K562 (cell line): Measurements from ENCODE around the gene SECISBP2. TPM values are rescaled to one million over a fixed set of nuclear protein-coding genes. Genes with fewer than 3 reads are reported as not detected.

Source experiments
- AFF4 ChIP-seq: sonication (generic); formaldehyde crosslinking; IDR thresholded peaks from 2 replicates; pipeline ENCODE4 v1.8.0; 2023; ENCODE audit warnings: mild to moderate bottlenecking, missing genetic modification reagents
- CBFA2T2 ChIP-seq: fragments of 450-650 bp; conservative IDR thresholded peaks from 2 replicates; pipeline ENCODE4 v1.6.1; 2017; ENCODE audit warnings: mild to moderate bottlenecking
- CBFB ChIP-seq: sonication (generic); formaldehyde crosslinking; IDR thresholded peaks from 2 replicates; pipeline ENCODE4 v1.4.0; 2020; ENCODE audit warnings: mild to moderate bottlenecking, missing genetic modification reagents
- E4F1 ChIP-seq: fragments of 250-450 bp; sonication (Bioruptor Pico); IDR thresholded peaks from 2 replicates; pipeline ENCODE4 v1.5.0; 2021; ENCODE audit warnings: mild to moderate bottlenecking, borderline replicate concordance
- HSF4 ChIP-seq: fragments of 250-450 bp; sonication (Bioruptor Pico); IDR thresholded peaks from 2 replicates; pipeline ENCODE4 v2.1.2; 2022; ENCODE audit warnings: mild to moderate bottlenecking, moderate library complexity, borderline replicate concordance
- JUN ChIP-seq, 2 experiments: sonication (generic) in 1 of 2; formaldehyde crosslinking in 1 of 2; IDR thresholded peaks; 2 replicates each; pipeline versions ENCODE4 v1.6.1 to v1.8.0; 2012 to 2022; ENCODE audit warnings: borderline replicate concordance in 2 of 2, mild to moderate bottlenecking in 2 of 2, improper control_type of control experiment in 1 of 2, low read depth in 1 of 2, low read length in 1 of 2, missing genetic modification reagents in 1 of 2
- KAT2B ChIP-seq: IDR thresholded peaks from one replicate; pipeline ENCODE4 v1.6.1; 2012; ENCODE audit warnings: low read depth, mild to moderate bottlenecking, control low read depth, inconsistent platforms, low read length, moderate library complexity
- POLR2B ChIP-seq: fragments of 450-650 bp; IDR thresholded peaks from 2 replicates; pipeline ENCODE4 v1.6.1; 2018; ENCODE audit warnings: low read depth; ENCODE audit not compliant: partially characterized antibody
- RBM22 ChIP-seq: fragments of 200-400 bp; formaldehyde crosslinking; IDR thresholded peaks from 2 replicates; pipeline ENCODE4 v1.6.1; 2018; ENCODE audit warnings: low read length, low read depth; ENCODE audit not compliant: poor library complexity, severe bottlenecking
- RFX7 ChIP-seq: fragments of 250-450 bp; sonication (Bioruptor Pico); IDR thresholded peaks from 2 replicates; pipeline ENCODE4 v1.5.1; 2021; ENCODE audit warnings: mild to moderate bottlenecking
- SMARCC2 ChIP-seq: fragments of 450-650 bp; IDR thresholded peaks from 2 replicates; pipeline ENCODE4 v1.6.1; 2017; ENCODE audit warnings: antibody characterized with exemption, moderate library complexity, mild to moderate bottlenecking, low read depth
- SOX6 ChIP-seq: fragments of 450-650 bp; IDR thresholded peaks from 2 replicates; pipeline ENCODE4 v1.6.1; 2014; ENCODE audit warnings: mild to moderate bottlenecking
- SRSF9 ChIP-seq: fragments of 200-400 bp; formaldehyde crosslinking; IDR thresholded peaks from 2 replicates; pipeline ENCODE4 v1.6.1; 2017; ENCODE audit warnings: low read depth, low read length, borderline replicate concordance
- ZNF280A ChIP-seq: fragments of 450-650 bp; IDR thresholded peaks from 2 replicates; pipeline ENCODE4 v1.6.1; 2018; ENCODE audit warnings: mild to moderate bottlenecking, low read depth; ENCODE audit not compliant: partially characterized antibody
- ZNF589 ChIP-seq: fragments of 200-800 bp; sonication (Bioruptor generic); IDR thresholded peaks from 2 replicates; pipeline ENCODE4 v1.6.1; 2016; ENCODE audit warnings: low read depth, missing genetic modification characterization, missing compliant biosample characterization
- ZNF75A ChIP-seq: fragments of 450-650 bp; formaldehyde crosslinking; IDR thresholded peaks from 2 replicates; pipeline ENCODE4 v1.4.0; 2020; ENCODE audit warnings: mild to moderate bottlenecking
- ZSCAN29 ChIP-seq: fragments of 450-650 bp; IDR thresholded peaks from 2 replicates; pipeline ENCODE4 v1.6.1; 2017
- polyA plus RNA-seq, 8 experiments: library from polyadenylated mRNA; depleted of rRNA in 4 of 8; stranded (reverse) in 5 of 8; unstranded in 3 of 8; fragments of >200 nt; fragmentation: Nextera tagmentation in 2 of 8; fragmentation: Illumina TruSeq in 1 of 8; extraction: Ambion mirVana in 2 of 8; extraction: Trizol in 1 of 8; gene quantifications; 2 replicates each; pipeline versions ENCODE4 v1.2.1 to v1.2.3, GENCODE V29; 2011 to 2014; ENCODE audit warnings: inconsistent platforms in 1 of 8, missing spikeins in 1 of 8
- total RNA-seq, 7 experiments: library from RNA; depleted of rRNA in 6 of 7; stranded (reverse); fragments of >200 nt in 6 of 7; fragmentation: Illumina TruSeq in 2 of 7; extraction: Trizol in 2 of 7; gene quantifications; 2 replicates each; pipeline versions ENCODE4 v1.2.1 to v1.2.3, GENCODE V29; 2011 to 2021; ENCODE audit warnings: low replicate concordance in 1 of 7
- TF ChIP-seq, protein P1 (sequence below): sonication (generic); IDR thresholded peaks from 2 replicates; pipeline ENCODE4 v1.6.1; 2016
- TF ChIP-seq, protein P2 (sequence below): sonication (generic); formaldehyde crosslinking; IDR thresholded peaks from 2 replicates; pipeline ENCODE4 v1.8.1; 2022; ENCODE audit warnings: missing genetic modification reagents

SECISBP2 gene
- total and polyA plus RNA-seq, 9 of the 15 experiments (the other 6 are each of a cell fraction or from before 2014, with no cell fraction given), result 3.2 to 41.6 (median 26.1) TPM

DNA sequence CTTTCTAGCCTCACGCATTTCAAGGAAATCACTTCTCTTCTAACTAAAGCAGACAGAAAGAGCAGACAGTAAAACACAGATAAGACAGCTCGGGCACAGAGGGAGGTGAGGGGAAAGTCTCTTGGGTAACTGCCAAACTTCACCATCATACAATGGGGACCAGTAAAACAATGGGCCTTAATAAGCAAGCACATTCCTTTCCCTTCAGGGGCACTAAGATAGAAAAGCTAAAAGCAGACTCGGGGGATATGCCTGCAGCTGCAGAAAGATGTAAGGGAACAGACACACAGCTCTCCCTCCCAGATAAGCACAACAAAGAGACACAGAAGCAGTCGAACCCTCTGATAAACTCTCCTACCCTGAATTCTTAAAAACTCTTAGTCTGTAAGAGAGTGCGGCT lies 22.9 kb upstream of the SECISBP2 start (continued):
- TF ChIP-seq ZSCAN29 (no peak), JUN (IDR thresholded peaks at IDR 0.05; ENCODE audit: borderline replicate concordance, low read depth, low read length) (no peak), JUN (CRISPR knock-in tag; IDR thresholded peaks at IDR 0.05; ENCODE audit: borderline replicate concordance) (no peak), RBM22 (no peak), CBFA2T2 (peak; percentile 83), ZNF589 (no peak), ZNF280A (no peak), ZNF75A (CRISPR knock-in tag) (no peak), CBFB (CRISPR knock-in tag) (no peak), POLR2B (no peak), E4F1 (CRISPR knock-in tag) (no peak), KAT2B (no peak), HSF4 (CRISPR knock-in tag) (no peak), RFX7 (CRISPR knock-in tag) (no peak), SRSF9 (no peak), SOX6 (peak; percentile 86), SMARCC2 (no peak), AFF4 (CRISPR knock-in tag) (no peak)
- TF ChIP-seq, protein P1, sequence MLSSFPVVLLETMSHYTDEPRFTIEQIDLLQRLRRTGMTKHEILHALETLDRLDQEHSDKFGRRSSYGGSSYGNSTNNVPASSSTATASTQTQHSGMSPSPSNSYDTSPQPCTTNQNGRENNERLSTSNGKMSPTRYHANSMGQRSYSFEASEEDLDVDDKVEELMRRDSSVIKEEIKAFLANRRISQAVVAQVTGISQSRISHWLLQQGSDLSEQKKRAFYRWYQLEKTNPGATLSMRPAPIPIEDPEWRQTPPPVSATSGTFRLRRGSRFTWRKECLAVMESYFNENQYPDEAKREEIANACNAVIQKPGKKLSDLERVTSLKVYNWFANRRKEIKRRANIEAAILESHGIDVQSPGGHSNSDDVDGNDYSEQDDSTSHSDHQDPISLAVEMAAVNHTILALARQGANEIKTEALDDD, result no peak
- TF ChIP-seq, protein P2, sequence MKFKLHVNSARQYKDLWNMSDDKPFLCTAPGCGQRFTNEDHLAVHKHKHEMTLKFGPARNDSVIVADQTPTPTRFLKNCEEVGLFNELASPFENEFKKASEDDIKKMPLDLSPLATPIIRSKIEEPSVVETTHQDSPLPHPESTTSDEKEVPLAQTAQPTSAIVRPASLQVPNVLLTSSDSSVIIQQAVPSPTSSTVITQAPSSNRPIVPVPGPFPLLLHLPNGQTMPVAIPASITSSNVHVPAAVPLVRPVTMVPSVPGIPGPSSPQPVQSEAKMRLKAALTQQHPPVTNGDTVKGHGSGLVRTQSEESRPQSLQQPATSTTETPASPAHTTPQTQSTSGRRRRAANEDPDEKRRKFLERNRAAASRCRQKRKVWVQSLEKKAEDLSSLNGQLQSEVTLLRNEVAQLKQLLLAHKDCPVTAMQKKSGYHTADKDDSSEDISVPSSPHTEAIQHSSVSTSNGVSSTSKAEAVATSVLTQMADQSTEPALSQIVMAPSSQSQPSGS (CRISPR knock-in tag), result no peak
